Measurements from ENCODE around the gene NUDT17.
"Not testable (repeated sequence)": the region's sequence is repeated elsewhere in the genome, so short reads cannot be mapped to it uniquely, and the experiment has no call there.

Gene NUDT17

DNA sequence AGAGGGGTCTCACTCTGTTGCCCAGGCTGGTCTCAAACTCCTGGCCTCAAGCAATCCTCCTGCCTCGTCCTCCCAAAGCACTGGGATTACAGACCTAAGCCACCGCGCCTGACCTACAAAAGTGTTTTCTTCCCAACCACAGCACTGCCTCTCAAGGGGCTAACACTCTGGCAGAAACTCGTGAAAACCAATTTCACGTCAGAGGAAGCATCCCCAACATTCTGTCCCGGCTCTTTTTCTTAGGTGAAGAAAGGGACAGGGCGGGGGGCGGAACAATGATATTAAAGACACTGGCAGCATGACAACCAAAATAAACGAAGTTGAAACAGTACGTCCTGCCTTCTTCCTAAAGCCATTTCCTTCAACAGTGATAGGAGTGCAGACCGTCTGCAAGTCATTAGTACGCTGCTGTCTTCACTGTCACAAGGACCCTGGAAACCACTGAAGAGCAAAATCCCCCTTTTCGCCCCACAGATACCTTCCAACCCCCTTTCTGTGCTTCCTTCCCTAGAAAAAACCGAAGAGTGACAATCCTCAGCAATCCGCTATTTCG is 22.6 kb upstream of the NUDT17 start:
- H3K4me3 ChIP-seq (ENCODE audit: insufficient read depth, low read depth, low read length, poor library complexity, severe bottlenecking): not testable (repeated sequence)

DNA sequence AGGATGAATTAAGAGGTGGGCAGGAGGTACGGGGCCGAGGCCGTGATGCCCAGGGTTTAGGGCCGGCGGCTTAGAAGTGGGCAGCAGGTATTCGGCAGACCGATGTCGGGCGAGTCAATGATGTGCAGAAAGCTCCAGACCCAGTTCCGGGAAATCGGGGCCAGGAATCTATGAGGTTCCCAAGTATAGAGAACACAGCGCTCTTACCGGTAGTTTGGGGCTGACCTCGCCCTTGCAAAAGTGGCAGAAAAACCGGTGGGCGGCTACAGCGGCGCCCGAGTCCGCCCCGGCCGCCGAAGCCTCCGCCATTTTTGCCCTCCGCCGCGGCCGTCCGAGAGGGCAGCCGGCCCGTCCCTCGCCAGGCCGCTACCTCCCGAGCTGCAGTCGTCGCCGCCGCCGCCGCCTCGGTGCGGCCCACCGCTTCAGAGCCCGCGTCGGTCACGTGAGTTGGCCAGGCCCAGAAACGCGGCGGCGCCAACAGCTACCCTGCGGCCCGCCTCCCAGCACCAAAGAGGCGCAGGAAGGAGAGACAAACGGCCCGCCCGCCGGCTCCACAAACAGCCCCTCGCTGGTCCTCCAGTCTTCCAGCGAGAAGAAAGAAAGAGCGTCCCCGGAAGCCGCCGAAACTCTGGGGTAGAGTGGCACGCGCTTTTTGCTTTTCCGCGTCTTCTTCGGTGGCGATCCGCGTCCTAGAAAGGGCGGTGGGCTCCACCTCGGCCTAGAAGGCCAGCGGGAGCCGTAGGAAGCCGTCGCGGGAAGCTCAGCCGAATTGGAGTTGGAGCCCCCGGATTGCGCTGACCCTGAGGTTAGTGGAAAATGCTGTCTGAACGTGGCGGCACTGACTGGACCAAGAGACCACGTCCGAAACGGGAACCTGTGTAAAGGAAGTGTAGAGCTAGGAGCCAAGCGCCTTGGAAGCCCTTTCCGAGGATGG is 21.6 kb upstream of the NUDT17 start, which contains the start of the genes POLR3C and RNF115:
TSS of gene POLR3C (plus strand) at position 636 of the 934 bp plus-strand sequence. CDS start 1,577 bp downstream, outside the sequence.
TSS of gene RNF115 (minus strand) at position 531 of the 934 bp plus-strand sequence. CDS start at position 309, 222 bp downstream.
- peak; percentile 76 to 81 (median 79) for DNase-seq
- peaks cover 24% of the 10 kb centered on the region for H3K36me3 ChIP-seq (ENCODE audit: control insufficient read depth, insufficient read depth, low read length)
- H3K27me3 ChIP-seq (replicated peaks; ENCODE audit: control insufficient read depth, insufficient read depth, low read length, poor library complexity, severe bottlenecking): no peaks in the 10 kb centered on the region
- no peaks in the 10 kb centered on the region for H3K9me3 ChIP-seq (ENCODE audit: control insufficient read depth, low read length)
- peak within 1 kb of the TSS; percentile 80 for H3K27ac ChIP-seq (ENCODE audit: insufficient read depth, low read length, poor library complexity, severe bottlenecking)
- peak within 1 kb of the TSS; percentile 88 for H3K4me3 ChIP-seq (ENCODE audit: insufficient read depth, low read depth, low read length, poor library complexity, severe bottlenecking)
- H3K4me1 ChIP-seq (ENCODE audit: control insufficient read depth, insufficient read depth, low read length, poor library complexity, severe bottlenecking): peaks cover 7% of the 10 kb centered on the region

More for the DNA sequence above, 22.6 kb upstream of the NUDT17 start:
- H3K27me3 ChIP-seq (replicated peaks; ENCODE audit: control insufficient read depth, insufficient read depth, low read length, poor library complexity, severe bottlenecking); DNase-seq; H3K4me1 ChIP-seq (ENCODE audit: control insufficient read depth, insufficient read depth, low read length, poor library complexity, severe bottlenecking); H3K9me3 ChIP-seq (ENCODE audit: control insufficient read depth, low read length); H3K27ac ChIP-seq (ENCODE audit: insufficient read depth, low read length, poor library complexity, severe bottlenecking): not testable (repeated sequence)
- peaks cover 15% of the 10 kb centered on the region for H3K36me3 ChIP-seq (ENCODE audit: control insufficient read depth, insufficient read depth, low read length)

DNA sequence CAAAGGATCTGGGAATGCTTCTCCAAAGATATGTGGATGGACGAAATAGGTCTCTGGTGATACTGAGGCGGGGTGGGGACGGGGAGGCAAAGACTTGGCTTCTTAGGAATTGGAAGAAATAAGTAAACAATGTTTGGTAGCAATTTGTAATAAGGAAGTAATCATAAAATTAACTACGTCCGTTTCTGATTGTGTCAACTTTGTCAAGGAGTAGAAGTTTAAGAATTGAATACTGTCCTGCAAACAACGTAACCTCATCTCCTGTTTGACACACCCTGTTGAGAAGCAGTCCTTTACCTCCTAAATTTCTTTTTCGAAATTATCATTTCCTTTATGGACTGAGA is 21.0 kb upstream of the NUDT17 start:
- Histone ChIP-seq H3K4me3 (ENCODE audit: insufficient read depth, low read depth, low read length, poor library complexity, severe bottlenecking) (peak overlapping the region; percentile 88), H3K4me1 (ENCODE audit: control insufficient read depth, insufficient read depth, low read length, poor library complexity, severe bottlenecking) (peaks cover 7% of the 10 kb centered on the region), H3K9me3 (ENCODE audit: control insufficient read depth, low read length) (no peaks in the 10 kb centered on the region), H3K27me3 (replicated peaks; ENCODE audit: control insufficient read depth, insufficient read depth, low read length, poor library complexity, severe bottlenecking) (no peaks in the 10 kb centered on the region), H3K36me3 (ENCODE audit: control insufficient read depth, insufficient read depth, low read length) (peaks cover 31% of the 10 kb centered on the region), H3K27ac (ENCODE audit: insufficient read depth, low read length, poor library complexity, severe bottlenecking) (peak overlapping the region; percentile 80)
- DNase-seq: no peak

DNA sequence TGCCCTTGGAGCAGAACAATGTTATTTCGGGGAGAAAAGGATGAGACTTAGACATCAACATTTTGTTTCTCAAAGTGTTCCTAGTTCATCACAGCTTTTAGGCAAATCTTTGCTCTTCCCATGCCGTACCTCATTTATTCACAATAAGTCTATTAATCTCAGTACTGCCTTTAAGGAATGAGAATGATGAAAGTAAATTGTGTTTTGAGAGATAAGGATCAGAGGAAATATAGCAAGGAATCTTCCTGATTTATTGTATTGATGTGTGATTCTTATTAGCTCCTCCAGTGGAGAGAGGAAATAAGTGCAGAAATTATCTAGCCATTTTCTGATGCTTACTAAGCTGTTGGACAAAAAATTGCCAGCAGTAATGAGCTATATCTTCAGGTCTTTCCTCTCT is 19.4 kb upstream of the NUDT17 start:
- no peaks in the 10 kb centered on the region for H3K27me3 ChIP-seq (replicated peaks; ENCODE audit: control insufficient read depth, insufficient read depth, low read length, poor library complexity, severe bottlenecking)
- H3K4me3 ChIP-seq (ENCODE audit: insufficient read depth, low read depth, low read length, poor library complexity, severe bottlenecking): no peak overlapping the region
- no peak for DNase-seq
- H3K36me3 ChIP-seq (ENCODE audit: control insufficient read depth, insufficient read depth, low read length): peaks cover 45% of the 10 kb centered on the region
- no peaks in the 10 kb centered on the region for H3K9me3 ChIP-seq (ENCODE audit: control insufficient read depth, low read length)
- H3K27ac ChIP-seq (ENCODE audit: insufficient read depth, low read length, poor library complexity, severe bottlenecking): no peak overlapping the region
- peaks cover 7% of the 10 kb centered on the region for H3K4me1 ChIP-seq (ENCODE audit: control insufficient read depth, insufficient read depth, low read length, poor library complexity, severe bottlenecking)

DNA sequence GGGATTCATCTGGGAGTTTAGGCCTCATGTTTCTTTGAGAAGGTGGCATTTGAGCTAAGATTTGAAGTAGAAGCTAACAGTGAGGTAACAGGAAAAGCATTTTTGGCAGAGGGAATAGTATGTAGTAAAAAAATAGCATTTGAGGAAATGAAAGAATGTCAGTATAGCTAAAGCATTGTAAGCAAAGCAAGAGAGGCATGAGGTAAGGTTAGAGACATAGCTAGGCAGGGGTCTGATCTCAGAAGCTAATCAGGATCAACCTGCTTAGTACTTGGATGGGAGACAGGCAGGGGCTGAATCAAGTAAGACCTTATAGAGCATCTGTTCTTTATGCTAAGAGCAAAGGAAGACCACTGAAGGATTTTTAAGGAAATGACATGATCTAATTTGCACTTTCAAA is 17.5 kb upstream of the NUDT17 start:
- no peaks in the 10 kb centered on the region for H3K9me3 ChIP-seq (ENCODE audit: control insufficient read depth, low read length)
- no peaks in the 10 kb centered on the region for H3K27me3 ChIP-seq (replicated peaks; ENCODE audit: control insufficient read depth, insufficient read depth, low read length, poor library complexity, severe bottlenecking)
- peaks cover 61% of the 10 kb centered on the region for H3K36me3 ChIP-seq (ENCODE audit: control insufficient read depth, insufficient read depth, low read length)
- peaks cover 7% of the 10 kb centered on the region for H3K4me1 ChIP-seq (ENCODE audit: control insufficient read depth, insufficient read depth, low read length, poor library complexity, severe bottlenecking)
- H3K27ac ChIP-seq (ENCODE audit: insufficient read depth, low read length, poor library complexity, severe bottlenecking): no peak overlapping the region
- no peak for DNase-seq
- no peak overlapping the region for H3K4me3 ChIP-seq (ENCODE audit: insufficient read depth, low read depth, low read length, poor library complexity, severe bottlenecking)

DNA sequence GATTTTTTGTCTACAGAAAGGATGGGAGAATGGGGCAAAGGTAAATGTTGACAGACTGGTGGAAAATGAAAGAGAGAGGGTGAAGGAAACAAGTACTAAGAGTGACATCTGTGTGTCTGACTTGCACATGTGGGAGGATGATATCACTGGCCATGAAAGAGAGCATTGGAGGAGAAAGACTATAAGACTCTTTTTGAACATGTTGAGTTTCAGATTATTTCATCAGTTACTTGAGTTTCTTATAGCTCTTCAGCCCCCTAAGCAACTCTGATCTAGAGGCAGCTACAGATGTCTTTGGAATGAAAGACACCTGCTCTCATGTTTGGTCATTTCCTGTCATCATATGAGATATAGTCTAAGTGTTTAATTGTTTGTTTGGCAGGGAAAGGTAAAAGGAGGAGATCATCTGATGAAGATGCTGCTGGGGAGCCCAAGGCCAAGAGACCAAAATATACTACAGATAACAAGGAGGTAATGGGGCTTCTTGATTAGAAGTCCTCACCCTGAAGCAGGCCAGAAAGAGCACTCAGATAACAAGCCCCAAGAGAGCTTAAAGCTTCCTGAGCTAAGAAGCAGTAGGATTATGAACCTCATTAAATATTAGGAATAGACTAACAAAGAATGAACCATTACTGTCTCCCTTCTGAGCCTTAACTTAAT is 16.9 kb upstream of the NUDT17 start:
- Histone ChIP-seq H3K4me1 (ENCODE audit: control insufficient read depth, insufficient read depth, low read length, poor library complexity, severe bottlenecking) (peaks cover 7% of the 10 kb centered on the region), H3K27ac (ENCODE audit: insufficient read depth, low read length, poor library complexity, severe bottlenecking) (no peak overlapping the region)

DNA sequence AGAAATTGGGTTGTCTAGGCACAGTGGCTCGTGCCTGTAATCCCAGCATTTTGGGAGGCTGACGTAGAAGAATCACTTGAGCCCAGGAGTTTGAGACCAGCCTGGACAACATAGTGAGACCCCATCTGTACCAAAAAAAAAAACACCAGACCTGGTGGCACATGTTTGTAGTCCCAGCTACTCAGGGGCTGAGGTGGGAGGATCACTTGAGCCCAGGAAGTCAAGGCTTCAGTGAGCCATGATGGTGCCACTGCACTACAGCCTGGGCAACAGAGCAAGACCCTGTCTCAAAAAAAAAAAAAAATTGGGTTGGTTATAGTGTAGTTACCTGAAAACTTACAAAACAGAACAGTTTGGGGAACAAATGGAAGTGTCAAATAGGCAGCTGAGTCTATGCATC is 14.6 kb upstream of the NUDT17 start:
- H3K36me3 ChIP-seq (ENCODE audit: control insufficient read depth, insufficient read depth, low read length): peaks cover 84% of the 10 kb centered on the region
- H3K4me3 ChIP-seq (ENCODE audit: insufficient read depth, low read depth, low read length, poor library complexity, severe bottlenecking); DNase-seq; H3K4me1 ChIP-seq (ENCODE audit: control insufficient read depth, insufficient read depth, low read length, poor library complexity, severe bottlenecking); H3K27ac ChIP-seq (ENCODE audit: insufficient read depth, low read length, poor library complexity, severe bottlenecking); H3K9me3 ChIP-seq (ENCODE audit: control insufficient read depth, low read length); H3K27me3 ChIP-seq (replicated peaks; ENCODE audit: control insufficient read depth, insufficient read depth, low read length, poor library complexity, severe bottlenecking): not testable (repeated sequence)

More for the DNA sequence above, 16.9 kb upstream of the NUDT17 start:
- no peak for DNase-seq
- H3K9me3 ChIP-seq (ENCODE audit: control insufficient read depth, low read length): no peaks in the 10 kb centered on the region
- H3K4me3 ChIP-seq (ENCODE audit: insufficient read depth, low read depth, low read length, poor library complexity, severe bottlenecking): no peak overlapping the region
- no peaks in the 10 kb centered on the region for H3K27me3 ChIP-seq (replicated peaks; ENCODE audit: control insufficient read depth, insufficient read depth, low read length, poor library complexity, severe bottlenecking)
- H3K36me3 ChIP-seq (ENCODE audit: control insufficient read depth, insufficient read depth, low read length): peaks cover 67% of the 10 kb centered on the region

DNA sequence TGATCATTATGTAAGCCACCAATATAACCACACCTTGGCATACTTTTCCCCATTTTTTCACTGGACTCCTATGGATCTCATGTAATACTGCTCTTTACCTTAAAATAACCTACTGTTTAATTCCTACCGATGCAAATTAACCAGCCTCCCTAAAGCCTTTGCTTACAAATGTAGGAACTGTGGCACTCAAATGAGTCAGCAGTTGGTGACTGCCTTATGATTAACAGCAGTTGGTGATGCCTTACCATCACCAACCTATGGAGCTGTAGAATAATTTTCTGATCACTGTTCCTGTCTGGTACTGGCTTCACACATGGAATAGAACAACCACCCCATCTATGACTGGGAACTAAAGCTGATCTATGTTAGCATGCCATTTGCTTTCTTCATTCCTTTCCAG is 7.8 kb upstream of the NUDT17 start:
- Histone ChIP-seq H3K9me3 (ENCODE audit: control insufficient read depth, low read length) (no peaks in the 10 kb centered on the region), H3K4me1 (ENCODE audit: control insufficient read depth, insufficient read depth, low read length, poor library complexity, severe bottlenecking) (no peaks in the 10 kb centered on the region), H3K4me3 (ENCODE audit: insufficient read depth, low read depth, low read length, poor library complexity, severe bottlenecking) (no peak overlapping the region), H3K27ac (ENCODE audit: insufficient read depth, low read length, poor library complexity, severe bottlenecking) (no peak overlapping the region), H3K27me3 (replicated peaks; ENCODE audit: control insufficient read depth, insufficient read depth, low read length, poor library complexity, severe bottlenecking) (no peaks in the 10 kb centered on the region), H3K36me3 (ENCODE audit: control insufficient read depth, insufficient read depth, low read length) (peaks cover 86% of the 10 kb centered on the region)
- no peak for DNase-seq

DNA sequence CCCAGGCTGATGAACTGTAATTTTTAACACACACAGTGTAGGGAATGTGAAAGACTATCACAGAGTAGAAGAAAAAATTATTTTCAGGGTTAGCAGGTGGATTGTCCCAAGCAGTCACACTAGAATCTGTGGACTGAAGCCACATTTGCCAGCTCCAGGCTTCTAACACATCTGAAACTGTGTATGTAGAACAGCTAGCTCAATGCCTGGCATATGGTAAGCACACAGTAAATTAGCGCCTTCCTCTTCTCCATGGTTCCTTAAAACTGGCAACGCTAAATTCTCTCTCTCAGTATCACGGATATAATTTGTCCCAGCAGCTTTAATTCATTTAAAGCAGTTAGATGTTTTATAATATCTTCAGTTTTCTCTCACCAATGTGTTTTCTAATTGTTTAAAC is 2.4 kb upstream of the NUDT17 start:
- Histone ChIP-seq H3K27me3 (replicated peaks; ENCODE audit: control insufficient read depth, insufficient read depth, low read length, poor library complexity, severe bottlenecking) (no peaks in the 10 kb centered on the region), H3K36me3 (ENCODE audit: control insufficient read depth, insufficient read depth, low read length) (peaks cover 43% of the 10 kb centered on the region), H3K27ac (ENCODE audit: insufficient read depth, low read length, poor library complexity, severe bottlenecking) (no peak overlapping the region), H3K4me1 (ENCODE audit: control insufficient read depth, insufficient read depth, low read length, poor library complexity, severe bottlenecking) (peaks cover 6% of the 10 kb centered on the region), H3K9me3 (ENCODE audit: control insufficient read depth, low read length) (no peaks in the 10 kb centered on the region), H3K4me3 (ENCODE audit: insufficient read depth, low read depth, low read length, poor library complexity, severe bottlenecking) (no peak overlapping the region)
- no peak for DNase-seq

DNA sequence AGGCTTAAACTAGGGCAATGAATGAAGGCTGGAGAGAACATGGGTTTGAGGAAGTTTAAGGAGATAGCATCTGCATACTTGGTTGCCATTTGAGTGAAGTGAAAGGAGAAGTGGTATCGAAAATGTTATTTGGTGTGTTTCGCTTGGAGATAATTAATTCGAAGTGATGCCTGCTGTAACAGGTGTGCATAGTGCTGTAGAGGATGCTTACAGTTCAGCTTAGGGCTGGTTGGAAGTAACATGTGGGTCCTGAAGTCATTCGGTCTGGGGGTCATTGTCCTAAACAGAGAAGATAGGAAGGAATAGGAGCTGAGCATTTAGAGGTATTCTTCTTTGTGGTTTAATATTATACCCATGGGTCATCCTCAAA is 301 bp upstream of the NUDT17 start:
- no peak for DNase-seq

More for the DNA sequence above, 301 bp upstream of the NUDT17 start:
- Histone ChIP-seq H3K27ac (ENCODE audit: insufficient read depth, low read length, poor library complexity, severe bottlenecking) (no peak overlapping the region), H3K27me3 (replicated peaks; ENCODE audit: control insufficient read depth, insufficient read depth, low read length, poor library complexity, severe bottlenecking) (no peaks in the 10 kb centered on the region), H3K36me3 (ENCODE audit: control insufficient read depth, insufficient read depth, low read length) (peaks cover 37% of the 10 kb centered on the region), H3K9me3 (ENCODE audit: control insufficient read depth, low read length) (no peaks in the 10 kb centered on the region), H3K4me3 (ENCODE audit: insufficient read depth, low read depth, low read length, poor library complexity, severe bottlenecking) (peak overlapping the region; percentile 82), H3K4me1 (ENCODE audit: control insufficient read depth, insufficient read depth, low read length, poor library complexity, severe bottlenecking) (peaks cover 6% of the 10 kb centered on the region)

All from effector memory CD4-positive, alpha-beta T cell (primary cell).